GM19438 (cell line): Measurements from ENCODE around the gene CHRDL2.
A peak's percentile ranks its signal among the peaks of the same experiment; 100 is the strongest.

ENCODE experiments used
- ATAC-seq: cut with Tn5 transposase; IDR thresholded peaks from one replicate; pipeline ENCODE4 v1.9.1; 2021; ENCODE audit warnings: low read depth; ENCODE audit not compliant: unreplicated experiment

CHRDL2 gene

GRCh38 chr11:74749127-74749964 lies 18.1 kb upstream of the CHRDL2 start:
- peak; percentile 45 for ATAC-seq

DNA sequence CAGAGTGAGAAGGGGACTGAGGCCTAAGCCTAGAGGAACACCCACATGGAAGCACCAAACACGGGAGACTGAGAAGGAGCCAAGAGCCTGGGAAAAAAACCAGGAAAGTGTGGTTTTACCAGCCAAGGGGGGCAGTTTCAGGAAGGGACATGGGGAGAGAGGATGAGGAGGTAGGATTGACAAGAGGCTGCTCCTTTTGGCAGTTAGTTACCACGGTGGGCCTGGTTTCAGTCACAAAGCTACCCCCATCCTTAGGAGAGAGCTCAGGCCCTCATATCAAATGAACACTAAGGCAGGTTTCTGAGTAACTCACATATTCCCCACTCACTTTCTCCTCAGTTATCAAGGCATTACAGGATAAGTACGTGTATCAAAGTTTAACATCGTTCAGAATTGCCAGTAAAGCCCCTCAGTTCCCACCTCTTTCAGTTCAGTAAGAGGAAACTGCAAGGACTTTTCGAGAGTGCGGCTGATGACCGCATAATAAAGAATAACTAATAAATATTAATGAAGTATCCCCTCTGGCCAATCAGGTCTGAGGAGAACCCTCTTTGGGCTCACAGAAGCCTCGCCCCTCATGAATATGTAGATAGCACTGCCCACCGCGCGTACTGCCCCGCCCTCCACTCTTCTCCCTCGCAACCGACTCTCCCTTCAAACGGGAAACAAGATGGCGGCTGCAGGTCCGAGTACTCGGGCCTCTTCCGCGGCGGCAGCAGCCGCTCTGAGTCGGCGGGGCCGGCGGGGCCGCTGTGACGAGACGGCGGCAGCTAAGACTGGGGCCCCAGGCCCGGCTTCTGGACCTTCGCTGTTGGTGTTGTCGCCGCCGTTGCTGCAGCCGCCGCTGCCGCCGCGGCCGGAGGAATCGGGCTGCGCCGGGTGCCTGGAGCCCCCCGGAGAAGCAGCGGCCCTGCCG lies 17.2 kb upstream of the CHRDL2 start, which contains the start of gene RNF169:
Gene RNF169 (plus strand): TSS at position 639 of the 916 bp plus-strand sequence. CDS start 32 bp downstream, at position 671.
- ATAC-seq: peak; percentile 98

DNA sequence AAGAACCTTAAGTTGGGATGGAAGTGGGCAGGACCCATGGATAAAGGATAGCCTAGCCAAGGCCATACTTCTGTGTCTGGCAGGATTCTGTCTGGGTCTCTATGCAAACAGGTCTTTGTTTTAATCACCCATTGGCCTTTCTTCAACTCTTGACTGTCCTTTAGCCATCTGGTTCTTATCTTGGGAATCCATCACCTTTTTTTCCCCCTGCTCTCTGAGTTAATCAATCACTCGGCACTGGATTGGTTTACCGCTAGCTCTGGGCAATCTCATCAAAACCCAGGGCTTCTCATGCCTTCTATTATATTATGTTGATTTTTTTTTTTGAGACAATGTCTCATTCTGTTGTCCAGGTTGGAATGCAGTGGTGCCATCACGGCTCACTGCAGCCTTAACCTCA lies 15.6 kb upstream of the CHRDL2 start:
- no peak for ATAC-seq

DNA sequence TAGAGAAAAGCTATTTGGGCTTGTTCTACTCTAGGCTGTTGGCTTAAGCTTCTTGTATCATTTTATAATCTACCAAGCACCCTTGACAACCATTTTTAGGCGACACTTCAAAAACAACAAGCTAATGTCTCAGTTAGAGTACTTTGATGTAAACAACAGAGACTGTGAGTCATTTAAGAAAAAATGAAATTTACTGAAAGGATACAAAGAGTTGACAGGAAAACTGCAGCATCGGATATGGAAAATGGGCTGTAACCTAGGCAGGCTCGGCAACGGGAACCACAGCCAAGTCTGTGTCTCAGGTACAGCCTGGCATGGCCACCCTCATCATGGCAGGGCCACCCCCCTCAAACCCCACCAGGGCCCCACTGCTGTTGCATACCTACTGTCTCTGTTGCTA lies 13.1 kb upstream of the CHRDL2 start:
- ATAC-seq: no peak

- no peak for ATAC-seq
Observed at GRCh38 chr11:74743640-74744039, 12.4 kb upstream of the CHRDL2 start.

- ATAC-seq: no peak
Observed at GRCh38 chr11:74742070-74742469, 10.8 kb upstream of the CHRDL2 start.

DNA sequence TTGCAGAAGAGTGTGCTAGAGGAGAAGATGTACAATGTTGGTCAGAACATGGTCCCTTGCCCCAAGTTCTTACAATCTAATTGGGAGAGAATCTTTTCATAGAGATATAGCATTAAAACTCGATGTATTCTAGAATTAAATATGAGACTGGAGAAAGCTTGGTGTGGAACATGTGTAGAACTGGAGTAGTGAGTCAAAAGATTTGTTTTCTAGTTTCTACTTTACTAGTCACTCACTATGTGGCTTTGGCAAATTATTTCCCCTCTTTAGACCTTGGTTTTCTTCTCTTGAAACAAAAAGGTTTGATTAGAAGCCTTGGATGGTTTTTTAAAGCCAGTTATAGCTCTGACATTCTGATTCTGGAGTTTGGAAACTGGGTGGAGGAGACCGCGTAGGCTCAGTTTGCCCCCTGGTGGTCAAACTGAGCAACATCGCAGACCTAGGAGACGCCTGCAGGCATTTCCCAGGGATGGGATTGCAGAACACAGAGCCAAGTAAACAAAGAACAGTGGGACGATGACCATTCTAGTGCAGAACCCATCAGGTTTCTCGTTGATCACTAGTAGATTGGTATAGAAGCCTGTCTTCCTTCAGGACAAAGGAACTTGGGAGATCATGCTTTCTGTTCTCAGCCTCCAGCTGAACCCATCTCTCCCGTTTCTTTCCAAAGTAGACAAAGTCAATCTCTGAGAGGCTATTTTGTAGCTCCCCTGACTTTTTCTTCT lies 8.5 kb upstream of the CHRDL2 start:
- peak; percentile 62 for ATAC-seq

- ATAC-seq: no peak
Observed at GRCh38 chr11:74736031-74736430, 4.8 kb upstream of the CHRDL2 start.

DNA sequence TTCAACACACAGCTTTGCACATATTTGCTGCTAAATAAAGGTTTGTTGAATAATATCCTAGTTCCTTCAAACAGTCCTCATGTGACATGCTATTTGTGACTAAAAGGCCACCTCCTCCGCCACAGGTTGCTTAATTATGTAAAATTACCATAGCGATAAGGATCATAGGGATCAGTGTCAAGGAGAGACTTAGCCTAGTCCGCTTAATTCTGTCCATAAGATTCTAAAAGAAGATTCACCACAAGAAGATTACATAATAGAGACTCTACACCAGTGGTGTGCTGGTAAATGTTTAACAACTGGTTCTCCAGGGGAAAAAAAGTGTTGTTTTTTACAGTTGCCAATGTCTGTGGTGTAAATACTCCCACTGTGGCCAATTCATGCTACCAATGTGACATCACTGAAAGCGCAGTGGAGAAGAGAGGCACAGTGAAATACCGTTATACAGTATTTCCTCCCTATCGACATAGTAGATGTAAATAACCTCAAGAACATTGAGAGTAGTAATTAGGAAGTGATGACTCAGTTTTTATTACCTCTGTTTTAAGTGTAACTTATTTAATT lies 4.2 kb upstream of the CHRDL2 start:
- ATAC-seq: no peak

DNA sequence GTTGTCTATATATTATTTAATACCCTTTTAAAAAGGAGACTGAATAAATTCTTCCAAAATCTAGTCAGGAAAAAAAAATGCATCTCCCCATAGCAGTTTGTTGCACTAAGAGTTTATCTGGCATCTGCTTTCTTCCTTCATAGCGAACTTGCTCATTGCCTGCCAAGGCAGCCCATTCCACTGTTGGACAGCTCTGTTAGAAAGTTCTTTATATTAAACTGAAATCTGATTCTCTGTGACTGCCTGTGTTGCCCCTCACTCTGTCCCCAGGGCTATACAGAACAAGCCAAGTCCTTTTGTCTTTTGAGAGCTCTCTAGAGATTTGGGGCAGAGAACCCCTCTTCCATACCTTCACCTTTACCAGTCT lies 3.3 kb upstream of the CHRDL2 start:
- no peak for ATAC-seq

DNA sequence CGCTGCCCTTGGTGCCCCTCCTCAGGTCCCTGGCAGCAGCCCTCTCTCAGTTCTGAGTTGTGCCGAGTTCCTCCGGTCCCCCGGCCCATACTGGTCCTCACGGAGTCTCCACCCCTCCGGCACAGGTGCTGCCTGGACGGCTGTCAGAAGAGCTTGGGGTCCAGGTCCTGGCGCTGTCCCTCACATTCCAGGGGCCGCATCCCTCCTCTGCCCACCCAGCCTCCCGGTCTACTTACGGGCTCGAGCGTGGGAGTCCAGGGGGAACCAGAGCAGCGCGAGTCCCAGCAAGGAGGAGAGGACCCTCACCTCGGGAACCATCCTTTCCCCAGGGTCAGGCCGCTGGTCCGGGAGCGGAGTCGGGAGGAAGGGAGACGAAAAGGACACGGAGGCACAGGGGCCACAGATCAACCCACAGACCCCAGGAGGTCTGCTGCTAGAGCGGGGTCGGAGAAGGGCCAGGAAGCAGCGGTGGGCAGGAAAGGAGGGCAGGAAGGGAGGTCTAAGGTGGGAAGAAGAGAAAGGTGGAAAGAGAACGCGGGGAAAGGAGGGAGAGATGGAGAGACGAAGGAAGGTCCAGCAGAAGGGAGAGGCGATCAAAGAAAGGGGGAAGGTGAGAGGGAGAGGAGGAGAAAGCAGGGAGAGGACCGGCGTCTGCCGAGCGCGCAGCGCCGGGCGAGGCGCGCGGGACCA lies 510 bp downstream of the CHRDL2 start:
- no peak for ATAC-seq

- no peak for ATAC-seq
Observed at GRCh38 chr11:74729397-74729796, 1.8 kb downstream of the CHRDL2 start.

GRCh38 chr11:74726547-74727182 lies 4.6 kb downstream of the CHRDL2 start:
- ATAC-seq: peak; percentile 90

DNA sequence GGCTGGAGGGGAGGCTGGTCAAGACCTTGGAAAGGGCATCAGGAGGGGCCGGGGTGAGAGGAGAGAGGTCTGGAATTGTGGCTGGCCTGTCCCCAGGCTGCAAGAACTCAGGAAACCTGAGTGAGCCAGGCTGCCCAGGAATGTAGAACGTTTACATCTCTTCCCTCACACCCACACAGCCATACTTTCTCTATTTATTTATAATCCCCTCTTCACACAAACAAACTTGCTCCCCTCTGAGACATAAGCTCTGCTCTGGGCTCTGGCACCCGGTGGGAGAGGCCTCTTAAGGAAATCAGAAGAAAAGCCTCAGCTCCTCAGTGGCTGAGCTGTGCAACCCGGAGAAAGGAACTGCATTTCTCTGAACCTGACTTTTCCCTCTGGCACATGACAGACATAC lies 5.5 kb downstream of the CHRDL2 start:
- no peak for ATAC-seq

- no peak for ATAC-seq
Observed at GRCh38 chr11:74723511-74723910, 7.7 kb downstream of the CHRDL2 start.

GRCh38 chr11:74721479-74721835 lies 9.8 kb downstream of the CHRDL2 start:
- no peak for ATAC-seq

- ATAC-seq: no peak
Observed at GRCh38 chr11:74720596-74721478, 10.4 kb downstream of the CHRDL2 start.

DNA sequence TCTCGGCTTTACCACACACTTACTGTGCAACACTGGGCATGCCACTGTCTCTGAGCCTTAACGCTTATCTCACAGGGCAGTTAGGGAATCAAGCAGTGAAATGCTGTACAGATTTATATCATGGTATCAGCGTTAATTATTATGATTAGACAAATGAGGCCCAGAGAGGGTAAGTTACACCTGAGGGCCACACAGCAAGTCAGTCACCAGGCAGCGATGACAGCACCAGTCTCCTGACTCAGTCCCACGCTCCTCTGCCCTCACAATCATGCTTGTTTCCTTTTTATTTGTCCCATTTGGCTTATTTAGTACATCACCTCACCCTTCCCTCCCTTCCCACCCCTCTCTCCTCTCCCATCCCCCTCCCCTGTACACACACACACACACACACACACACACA lies 12.2 kb downstream of the CHRDL2 start:
- ATAC-seq: no peak
